ENCODE results near the gene ZNF17.

ZNF17 gene

DNA sequence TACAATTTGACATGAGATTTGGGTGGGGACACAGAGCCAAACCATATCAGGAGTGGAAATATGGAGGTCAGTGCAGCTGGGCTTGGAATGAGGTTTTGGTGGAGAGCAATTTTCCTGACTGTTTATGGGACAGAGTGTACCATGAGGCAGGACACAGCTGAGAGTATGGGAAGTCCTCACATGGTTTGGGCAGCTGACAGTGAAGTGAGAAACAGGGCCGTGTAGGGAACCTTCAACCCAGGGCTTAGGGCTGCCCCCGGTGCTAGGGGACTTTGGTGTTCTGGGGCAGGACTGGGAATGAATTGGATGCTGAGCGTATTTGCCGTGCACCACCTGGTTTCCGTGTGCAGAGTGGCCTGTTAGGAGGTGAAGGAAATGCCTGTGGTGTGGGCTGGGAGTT, 15.3 kb upstream of the ZNF17 start:
- no peak for ATAC-seq
- no peak overlapping the region for H3K27ac Mint-ChIP-seq
- H3K4me3 Mint-ChIP-seq = no peak overlapping the region
- peaks cover 43% of the 10 kb centered on the region for H3K9me3 Mint-ChIP-seq
- peaks cover 86% of the 10 kb centered on the region for H3K36me3 Mint-ChIP-seq
- peaks cover 44% of the 10 kb centered on the region for H3K4me1 Mint-ChIP-seq
- no peaks in the 10 kb centered on the region for H3K27me3 Mint-ChIP-seq

DNA sequence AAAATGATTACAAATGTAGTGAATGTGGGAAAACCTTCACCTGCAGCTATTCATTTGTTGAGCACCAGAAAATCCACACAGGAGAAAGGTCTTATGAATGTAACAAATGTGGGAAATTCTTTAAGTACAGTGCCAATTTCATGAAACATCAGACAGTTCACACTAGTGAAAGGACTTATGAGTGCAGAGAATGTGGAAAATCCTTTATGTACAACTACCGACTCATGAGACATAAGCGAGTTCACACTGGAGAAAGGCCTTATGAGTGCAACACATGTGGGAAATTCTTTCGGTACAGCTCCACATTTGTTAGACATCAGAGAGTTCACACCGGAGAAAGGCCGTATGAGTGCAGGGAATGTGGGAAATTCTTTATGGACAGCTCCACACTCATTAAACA, 12.1 kb upstream of the ZNF17 start:
- Mint-ChIP-seq H3K27ac (no peak overlapping the region), H3K4me3 (no peak overlapping the region), H3K27me3 (no peaks in the 10 kb centered on the region), H3K4me1 (peaks cover 24% of the 10 kb centered on the region), H3K9me3 (peaks cover 50% of the 10 kb centered on the region), H3K36me3 (peaks cover 78% of the 10 kb centered on the region)
- ATAC-seq = no peak

DNA sequence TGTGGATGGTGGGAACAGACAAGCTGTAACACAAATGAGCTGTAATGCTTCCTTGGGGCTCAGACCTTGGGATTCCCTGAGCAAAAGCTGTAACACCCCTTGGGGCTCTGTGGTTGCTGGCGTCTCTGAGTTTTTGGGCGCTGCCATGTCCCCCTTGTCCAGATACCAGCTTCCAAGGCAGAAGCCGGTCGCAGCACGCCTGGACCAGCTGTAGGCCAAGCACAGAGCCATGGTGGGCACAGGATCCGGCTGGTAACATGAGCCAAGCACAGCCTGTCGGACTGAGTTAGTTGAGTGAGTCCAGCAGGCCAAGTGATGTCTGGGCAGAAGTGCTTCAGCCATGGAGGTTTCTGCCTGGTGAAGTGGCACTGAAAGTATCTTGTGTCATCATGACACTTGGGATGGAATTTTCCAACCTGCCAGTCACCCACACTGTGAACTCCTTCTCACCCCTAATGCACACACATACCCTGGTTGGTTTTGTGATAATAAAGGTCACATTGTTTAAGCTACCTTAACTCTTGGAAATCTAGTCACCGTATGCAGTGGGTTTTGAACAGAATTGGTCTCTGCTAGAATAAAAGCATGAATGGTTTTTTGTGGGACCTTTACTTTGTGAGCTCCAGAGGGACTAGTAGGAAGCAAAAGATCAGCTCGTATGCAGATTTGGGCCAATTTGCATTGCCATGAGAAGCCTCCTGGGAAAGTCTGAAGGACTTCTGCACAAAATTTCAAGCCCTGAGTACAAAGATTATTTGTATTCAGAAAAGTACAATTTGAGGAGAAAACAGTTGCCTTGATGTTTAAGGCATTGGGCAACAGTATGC, 7.0 kb upstream of the ZNF17 start:
- no peak overlapping the region for H3K27ac Mint-ChIP-seq
- no peak for ATAC-seq
- no peaks in the 10 kb centered on the region for H3K27me3 Mint-ChIP-seq
- peaks cover 9% of the 10 kb centered on the region for H3K4me1 Mint-ChIP-seq
- H3K36me3 Mint-ChIP-seq = peaks cover 27% of the 10 kb centered on the region
- H3K9me3 Mint-ChIP-seq = peaks cover 12% of the 10 kb centered on the region
- H3K4me3 Mint-ChIP-seq = no peak overlapping the region

DNA sequence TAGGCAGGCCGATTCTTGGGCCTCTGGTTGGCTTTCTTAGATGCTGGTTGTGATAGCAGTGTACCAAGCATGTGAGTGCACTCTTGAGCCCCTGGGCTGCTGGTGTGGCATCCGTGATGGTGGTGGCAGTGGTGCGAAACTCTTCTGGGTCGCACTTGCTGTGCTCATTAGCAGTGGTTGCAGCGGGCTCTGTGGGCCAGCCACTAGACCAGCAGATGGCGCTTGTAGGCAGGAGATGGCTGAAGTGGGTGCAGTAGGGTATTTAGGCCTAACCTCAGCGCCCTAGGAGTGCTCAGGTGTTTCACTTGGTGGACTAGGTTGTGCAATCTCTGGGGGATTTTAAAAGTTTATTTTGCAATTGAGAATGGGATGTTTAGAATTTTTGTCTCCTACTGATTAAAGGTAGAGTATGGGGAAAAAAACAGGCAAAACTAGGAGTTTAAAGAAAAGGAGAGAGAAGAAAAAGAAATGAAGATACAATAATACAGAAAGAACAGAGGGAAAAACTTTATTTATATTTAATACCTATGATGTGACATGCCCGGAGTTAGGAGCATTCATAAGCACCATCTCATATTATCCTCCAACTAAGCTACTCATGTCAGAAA, 4.3 kb upstream of the ZNF17 start:
- H3K4me3 Mint-ChIP-seq = no peak overlapping the region

DNA sequence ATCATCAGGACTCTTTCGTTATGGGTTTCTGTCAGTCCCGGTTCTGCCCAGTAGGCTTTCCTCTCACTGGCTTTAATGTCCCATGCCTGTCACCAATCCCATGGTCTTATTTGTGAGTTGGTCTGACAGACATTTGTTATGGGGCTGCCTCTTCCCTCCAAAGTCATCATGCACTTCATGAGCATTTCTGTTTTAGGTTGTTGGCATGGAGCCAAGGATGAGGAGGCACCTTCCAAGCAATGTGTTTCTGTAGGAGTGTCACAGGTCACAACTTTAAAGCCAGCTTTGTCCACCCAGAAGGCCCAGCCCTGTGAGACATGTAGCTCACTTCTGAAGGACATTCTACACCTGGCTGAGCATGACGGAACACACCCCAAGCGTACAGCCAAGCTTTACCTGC, 8.5 kb downstream of the ZNF17 start:
- peaks cover 29% of the 10 kb centered on the region for H3K9me3 Mint-ChIP-seq

More for the DNA sequence above, 4.3 kb upstream of the ZNF17 start:
- peak overlapping the region; percentile 4 for H3K27ac Mint-ChIP-seq
- H3K4me1 Mint-ChIP-seq = peaks cover 21% of the 10 kb centered on the region
- peaks cover 8% of the 10 kb centered on the region for H3K36me3 Mint-ChIP-seq
- H3K9me3 Mint-ChIP-seq = peaks cover 2% of the 10 kb centered on the region
- peak; percentile 74 for ATAC-seq
- H3K27me3 Mint-ChIP-seq = no peaks in the 10 kb centered on the region

DNA sequence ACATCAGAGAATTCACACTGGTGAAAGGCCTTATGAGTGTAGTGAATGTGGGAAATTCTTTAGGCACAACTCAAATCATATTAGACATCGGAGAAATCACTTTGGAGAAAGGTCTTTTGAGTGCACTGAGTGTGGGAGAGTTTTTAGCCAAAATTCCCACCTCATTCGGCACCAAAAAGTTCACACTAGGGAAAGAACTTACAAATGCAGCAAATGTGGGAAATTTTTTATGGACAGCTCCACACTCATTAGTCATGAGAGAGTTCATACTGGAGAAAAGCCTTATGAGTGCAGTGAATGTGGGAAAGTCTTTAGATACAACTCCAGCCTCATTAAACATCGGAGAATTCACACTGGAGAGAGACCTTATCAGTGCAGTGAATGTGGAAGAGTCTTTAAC, 10.1 kb downstream of the ZNF17 start:
- no peak overlapping the region for H3K4me3 Mint-ChIP-seq
- ATAC-seq = no peak
- peaks cover 1% of the 10 kb centered on the region for H3K4me1 Mint-ChIP-seq
- no peak overlapping the region for H3K27ac Mint-ChIP-seq
- peaks cover 21% of the 10 kb centered on the region for H3K9me3 Mint-ChIP-seq
- no peaks in the 10 kb centered on the region for H3K27me3 Mint-ChIP-seq
- peaks cover 61% of the 10 kb centered on the region for H3K36me3 Mint-ChIP-seq

More for the DNA sequence above, 8.5 kb downstream of the ZNF17 start:
- no peak for ATAC-seq
- peaks cover 76% of the 10 kb centered on the region for H3K36me3 Mint-ChIP-seq
- H3K27ac Mint-ChIP-seq = no peak overlapping the region
- H3K4me3 Mint-ChIP-seq = no peak overlapping the region
- no peaks in the 10 kb centered on the region for H3K27me3 Mint-ChIP-seq
- H3K4me1 Mint-ChIP-seq = peaks cover 11% of the 10 kb centered on the region

DNA sequence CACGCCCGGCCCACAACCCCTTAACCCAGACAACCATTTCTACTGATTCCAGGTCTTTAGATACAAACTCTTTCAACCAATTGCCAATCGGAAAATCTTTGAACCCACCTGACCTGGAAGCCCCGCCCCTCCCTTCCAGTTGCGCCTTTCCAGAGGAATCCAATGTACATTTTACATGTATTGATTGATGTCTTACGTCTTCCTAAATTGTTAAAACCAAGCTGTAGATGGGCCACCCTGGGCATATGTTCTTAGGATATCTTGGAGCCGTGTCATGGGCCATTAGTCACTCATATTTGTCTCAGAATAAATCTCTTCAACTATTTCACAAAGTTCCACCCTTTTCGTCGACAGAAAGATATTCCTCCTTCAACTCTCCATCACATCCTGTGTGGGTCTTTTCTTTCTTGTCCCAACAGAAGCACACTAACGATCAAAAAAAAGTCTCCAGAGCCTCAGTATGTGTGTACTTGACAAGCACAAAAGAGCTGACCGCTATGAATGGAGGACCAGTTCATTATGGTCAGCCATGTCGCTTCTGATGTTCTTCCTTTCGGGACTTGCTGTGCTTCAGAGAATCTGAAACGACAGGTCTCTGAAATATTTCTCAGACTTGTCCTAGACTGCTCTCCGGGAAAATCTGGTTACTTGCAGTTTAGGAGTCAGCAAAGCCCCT, 23.6 kb downstream of the ZNF17 start:
- ATAC-seq = no peak
- Mint-ChIP-seq H3K9me3 (no peaks in the 10 kb centered on the region), H3K27ac (peak overlapping the region; percentile 87), H3K36me3 (peaks cover 18% of the 10 kb centered on the region), H3K4me3 (peak overlapping the region; percentile 85), H3K4me1 (peaks cover 31% of the 10 kb centered on the region), H3K27me3 (no peaks in the 10 kb centered on the region)

DNA sequence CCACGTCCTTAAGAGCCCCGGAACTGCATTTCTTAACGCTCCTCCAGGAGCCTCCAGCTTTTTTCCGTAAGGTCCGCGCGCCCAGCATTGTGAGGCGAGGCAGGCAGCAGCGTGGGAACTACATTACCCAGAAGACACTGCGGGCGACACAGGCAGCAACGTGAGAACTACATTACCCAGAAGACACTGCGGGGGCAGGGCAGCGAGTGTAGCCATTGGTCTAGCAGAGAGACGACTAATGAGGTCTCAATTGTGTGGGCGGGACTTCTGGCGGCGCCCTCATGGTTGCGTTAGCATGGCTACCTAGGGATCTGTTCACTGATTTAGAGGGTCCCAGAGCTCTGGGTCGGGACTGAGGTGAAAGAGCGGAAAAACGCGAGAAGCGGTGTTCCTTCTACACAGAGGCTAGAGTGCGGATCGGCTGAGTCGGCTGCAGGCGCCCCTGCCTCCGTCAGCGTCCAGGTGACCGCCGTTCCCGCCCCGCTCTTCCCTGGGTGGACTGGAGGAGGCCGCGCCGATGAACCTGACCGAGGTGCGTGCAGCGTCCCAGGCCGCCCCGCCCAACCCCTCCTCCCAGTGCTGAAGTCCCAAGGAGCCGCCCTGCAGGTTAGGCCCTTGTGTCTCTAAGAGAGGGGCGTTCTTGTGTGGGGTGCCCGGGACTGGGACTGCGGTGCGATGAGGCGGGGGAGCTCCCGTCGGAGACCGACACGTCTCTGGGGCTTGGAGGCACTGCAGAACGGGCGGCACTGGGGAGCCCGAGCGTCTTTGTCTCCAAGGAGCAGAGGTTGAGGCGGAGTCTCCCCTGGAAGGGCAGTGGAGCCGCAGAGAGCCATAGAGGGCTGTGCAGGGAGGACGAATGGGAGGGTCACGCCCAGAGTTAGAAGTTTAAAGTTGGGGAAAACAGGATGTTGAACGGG, 24.4 kb downstream of the ZNF17 start, which contains the start of gene ZNF749:
ZNF749 (plus strand) TSS at position 264 of the 917 bp plus-strand sequence; CDS start at position 518, 254 bp downstream.
- H3K27ac Mint-ChIP-seq = peak within 1 kb of the TSS; percentile 87
- no peaks in the 10 kb centered on the region for H3K9me3 Mint-ChIP-seq
- H3K36me3 Mint-ChIP-seq = peaks cover 25% of the 10 kb centered on the region
- H3K27me3 Mint-ChIP-seq = no peaks in the 10 kb centered on the region
- H3K4me1 Mint-ChIP-seq = peaks cover 39% of the 10 kb centered on the region
- H3K4me3 Mint-ChIP-seq = peak within 1 kb of the TSS; percentile 85
- ATAC-seq = peak; percentile 100

DNA sequence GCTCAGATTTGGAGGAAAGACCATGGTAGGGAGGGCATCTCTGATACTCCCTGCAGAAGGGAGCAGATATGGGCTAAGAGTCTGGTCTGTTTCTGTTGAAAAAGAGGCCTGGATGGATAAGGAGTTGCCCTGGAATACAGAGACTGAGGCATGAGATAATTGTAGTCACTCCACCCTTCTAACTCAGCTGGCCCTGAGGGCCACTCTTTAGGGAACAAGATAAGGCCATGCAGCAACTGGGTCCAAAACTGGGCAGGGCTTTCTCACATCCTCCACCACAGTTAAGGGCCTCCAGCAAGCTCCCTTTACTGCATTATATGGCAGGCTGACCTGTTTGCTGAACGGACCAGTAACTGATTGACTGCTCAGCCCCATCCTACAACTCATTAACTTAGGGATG, 25.5 kb downstream of the ZNF17 start:
- H3K27me3 Mint-ChIP-seq = no peaks in the 10 kb centered on the region
- peaks cover 32% of the 10 kb centered on the region for H3K36me3 Mint-ChIP-seq
- H3K4me3 Mint-ChIP-seq = peak overlapping the region; percentile 85
- H3K9me3 Mint-ChIP-seq = peaks cover 6% of the 10 kb centered on the region
- ATAC-seq = no peak
- peaks cover 50% of the 10 kb centered on the region for H3K4me1 Mint-ChIP-seq
- H3K27ac Mint-ChIP-seq = peak overlapping the region; percentile 87

DNA sequence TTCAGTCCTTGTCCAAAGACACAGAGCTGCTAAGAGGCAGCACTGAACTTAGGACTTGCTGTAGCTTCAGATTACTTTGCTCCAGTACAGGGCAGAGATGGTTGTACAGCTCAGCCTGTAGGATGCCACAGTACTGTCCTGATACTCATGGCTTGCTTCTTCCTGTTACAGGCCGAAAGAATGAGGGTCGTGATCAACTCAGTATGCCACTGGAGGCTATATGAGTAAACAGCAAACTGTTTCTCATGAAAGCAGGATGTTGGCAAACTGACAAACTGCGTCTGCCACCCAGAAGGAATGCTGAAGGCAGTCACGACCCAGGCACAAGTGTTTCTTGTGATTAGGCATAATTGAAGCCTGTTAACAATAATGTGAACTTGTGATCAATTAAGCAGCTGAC, 27.0 kb downstream of the ZNF17 start:
- Mint-ChIP-seq H3K27ac (no peak overlapping the region), H3K4me3 (no peak overlapping the region), H3K9me3 (peaks cover 6% of the 10 kb centered on the region), H3K27me3 (no peaks in the 10 kb centered on the region), H3K36me3 (peaks cover 45% of the 10 kb centered on the region), H3K4me1 (peaks cover 56% of the 10 kb centered on the region)
- ATAC-seq = no peak

DNA sequence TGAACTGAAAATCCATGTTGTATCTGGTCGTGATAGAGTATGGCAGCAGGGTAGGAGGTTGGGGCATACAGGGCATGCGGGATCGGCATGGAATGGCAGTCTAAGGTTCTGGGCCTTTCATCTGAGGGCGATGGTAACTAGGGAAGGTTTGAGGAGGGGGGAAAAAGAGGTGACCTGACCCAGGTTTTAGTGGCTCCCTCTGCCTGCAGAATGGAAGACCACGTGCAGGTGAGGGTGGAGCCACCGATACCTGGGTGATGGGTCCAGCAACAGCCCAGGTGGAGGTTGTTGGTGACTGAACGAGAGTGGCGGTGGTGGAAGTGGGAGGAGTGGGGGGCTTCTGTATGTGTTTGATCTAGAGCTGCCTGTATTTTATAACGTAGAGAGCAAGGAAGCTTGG, 28.0 kb downstream of the ZNF17 start:
- H3K36me3 Mint-ChIP-seq = peaks cover 55% of the 10 kb centered on the region

DNA sequence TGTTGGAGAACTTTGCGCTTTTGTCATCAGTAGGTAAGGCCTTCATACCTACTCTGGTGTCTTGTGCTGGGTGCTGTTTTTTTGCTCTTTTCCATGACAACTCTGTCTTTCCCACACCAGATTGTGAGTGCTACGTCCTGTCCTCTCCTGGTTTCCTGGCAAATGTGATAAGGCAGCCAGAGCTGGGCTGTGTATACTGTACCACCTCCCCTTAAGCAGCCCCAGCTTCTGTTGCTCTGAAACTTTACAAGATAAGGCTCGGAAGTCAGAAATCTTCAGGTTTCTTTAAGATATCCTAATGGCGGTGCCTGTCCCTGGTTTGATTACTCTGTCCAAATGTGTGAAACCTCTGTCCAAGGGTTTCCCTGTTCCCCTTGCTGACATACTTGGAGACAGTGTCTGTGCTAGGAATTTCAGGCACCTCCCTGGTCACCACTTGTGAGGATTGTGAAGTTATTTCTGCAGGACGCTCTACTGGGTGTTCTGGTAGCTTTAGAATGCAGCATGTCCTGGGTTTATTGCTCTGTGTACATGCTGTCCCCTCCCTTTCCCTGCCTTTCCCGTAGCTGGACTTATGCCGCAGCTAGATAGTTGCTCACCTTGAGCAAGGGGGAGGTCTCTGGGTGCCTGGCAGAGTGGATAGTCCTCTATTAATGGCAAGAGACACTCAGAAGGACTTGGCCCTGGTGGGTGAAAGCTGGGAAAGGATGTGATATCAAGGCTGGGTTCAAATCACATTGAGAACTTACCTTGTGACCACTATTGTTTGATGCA, 31.2 kb downstream of the ZNF17 start:
- ATAC-seq = no peak
- H3K4me3 Mint-ChIP-seq = no peak overlapping the region
- H3K27me3 Mint-ChIP-seq = no peaks in the 10 kb centered on the region
- no peak overlapping the region for H3K27ac Mint-ChIP-seq
- H3K9me3 Mint-ChIP-seq = peaks cover 11% of the 10 kb centered on the region
- H3K4me1 Mint-ChIP-seq = peaks cover 36% of the 10 kb centered on the region
- peaks cover 79% of the 10 kb centered on the region for H3K36me3 Mint-ChIP-seq

More for the DNA sequence above, 28.0 kb downstream of the ZNF17 start:
- peaks cover 6% of the 10 kb centered on the region for H3K9me3 Mint-ChIP-seq
- H3K4me3 Mint-ChIP-seq = no peak overlapping the region
- ATAC-seq = no peak
- no peaks in the 10 kb centered on the region for H3K27me3 Mint-ChIP-seq
- H3K4me1 Mint-ChIP-seq = peaks cover 60% of the 10 kb centered on the region
- no peak overlapping the region for H3K27ac Mint-ChIP-seq

DNA sequence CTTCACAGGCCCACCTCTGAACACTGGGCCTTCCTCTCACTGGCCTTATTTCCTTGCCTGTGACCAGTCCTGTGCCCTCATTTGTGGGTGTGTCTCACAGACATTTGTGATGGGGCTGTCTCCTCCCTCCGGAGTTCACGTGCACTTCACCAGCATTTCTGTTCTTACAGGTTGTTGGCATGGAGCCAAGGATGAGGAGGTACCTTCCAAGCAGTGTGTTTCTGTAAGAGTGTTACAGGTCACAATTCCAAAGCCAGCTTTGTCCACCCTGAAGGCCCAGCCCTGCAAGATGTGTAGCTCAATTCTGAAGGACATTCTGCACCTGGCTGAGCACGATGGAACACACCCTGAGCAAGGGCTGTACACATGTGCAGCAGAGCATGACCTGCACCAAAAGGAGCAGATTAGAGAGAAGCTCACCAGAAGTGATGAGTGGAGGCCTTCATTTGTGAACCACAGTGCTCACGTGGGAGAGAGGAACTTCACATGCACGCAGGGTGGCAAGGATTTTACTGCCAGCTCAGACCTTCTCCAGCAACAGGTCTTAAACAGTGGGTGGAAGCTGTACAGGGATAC, 32.2 kb downstream of the ZNF17 start:
- no peak overlapping the region for H3K27ac Mint-ChIP-seq
- peaks cover 11% of the 10 kb centered on the region for H3K9me3 Mint-ChIP-seq
- peak; percentile 69 for ATAC-seq
- H3K4me3 Mint-ChIP-seq = no peak overlapping the region
- no peaks in the 10 kb centered on the region for H3K27me3 Mint-ChIP-seq
- H3K4me1 Mint-ChIP-seq = peaks cover 36% of the 10 kb centered on the region
- peaks cover 79% of the 10 kb centered on the region for H3K36me3 Mint-ChIP-seq

DNA sequence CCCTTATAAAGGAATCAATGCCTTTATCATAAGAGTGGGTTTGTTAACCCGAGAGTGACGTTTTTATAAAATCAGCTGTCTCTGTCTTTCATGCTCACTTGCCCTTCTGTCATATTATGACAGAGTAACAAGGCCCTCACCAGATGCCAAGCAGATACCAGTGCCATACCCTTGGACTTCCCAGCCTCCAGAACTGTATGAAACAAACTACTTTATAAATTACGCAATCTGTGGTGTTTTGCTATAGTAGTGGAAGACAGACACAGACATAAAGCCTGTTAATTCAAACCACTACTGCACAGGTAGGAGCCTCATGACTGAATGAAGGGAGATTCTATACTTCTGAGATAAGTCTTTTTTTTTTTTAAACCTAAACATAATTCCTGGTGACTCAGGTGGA, 41.3 kb downstream of the ZNF17 start:
- Mint-ChIP-seq H3K9me3 (peaks cover 14% of the 10 kb centered on the region), H3K27ac (no peak overlapping the region), H3K27me3 (no peaks in the 10 kb centered on the region), H3K4me3 (no peak overlapping the region), H3K4me1 (no peaks in the 10 kb centered on the region), H3K36me3 (peaks cover 65% of the 10 kb centered on the region)
- no peak for ATAC-seq
